ENCODE results near the gene CNOT10. TPM values are rescaled to one million over a fixed set of nuclear protein-coding genes. Genes with fewer than 3 reads are reported as not detected.
A peak's percentile ranks its signal among the peaks of the same experiment; 100 is the strongest.

Gene CNOT10
- total and polyA plus RNA-seq, 2 experiments from 2014 or later = 22.2 to 30.5 TPM

DNA sequence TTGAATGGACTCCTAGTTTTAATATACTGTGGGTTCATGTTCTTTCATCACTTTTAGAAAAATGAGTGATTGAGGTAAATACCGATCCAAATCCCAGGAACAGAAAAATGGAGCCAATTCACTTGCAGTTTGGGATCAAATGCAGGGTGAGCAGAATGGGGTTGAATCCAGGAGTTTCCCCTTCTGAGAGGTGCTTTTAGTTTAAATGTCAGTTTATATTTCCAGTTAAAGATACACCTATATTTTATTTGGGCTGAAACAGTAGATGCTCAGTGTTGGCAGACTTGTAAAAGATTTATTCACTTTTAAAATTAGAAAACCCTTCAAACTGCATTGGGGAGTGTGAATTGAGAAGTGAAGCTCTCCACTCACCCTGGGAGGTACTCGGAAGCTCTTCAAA, 135.4 kb downstream of the CNOT10 start:
- Histone ChIP-seq H3K9me3 (ENCODE audit: low read depth) (no peaks in the 10 kb centered on the region), H3K36me3 (no peaks in the 10 kb centered on the region), H3K27ac (no peak overlapping the region), H3K4me3 (peak overlapping the region; percentile 48), H3K27me3 (no peaks in the 10 kb centered on the region), H3K4me1 (ENCODE audit: low read depth) (peaks cover 41% of the 10 kb centered on the region)
- TF ChIP-seq, protein P1, sequence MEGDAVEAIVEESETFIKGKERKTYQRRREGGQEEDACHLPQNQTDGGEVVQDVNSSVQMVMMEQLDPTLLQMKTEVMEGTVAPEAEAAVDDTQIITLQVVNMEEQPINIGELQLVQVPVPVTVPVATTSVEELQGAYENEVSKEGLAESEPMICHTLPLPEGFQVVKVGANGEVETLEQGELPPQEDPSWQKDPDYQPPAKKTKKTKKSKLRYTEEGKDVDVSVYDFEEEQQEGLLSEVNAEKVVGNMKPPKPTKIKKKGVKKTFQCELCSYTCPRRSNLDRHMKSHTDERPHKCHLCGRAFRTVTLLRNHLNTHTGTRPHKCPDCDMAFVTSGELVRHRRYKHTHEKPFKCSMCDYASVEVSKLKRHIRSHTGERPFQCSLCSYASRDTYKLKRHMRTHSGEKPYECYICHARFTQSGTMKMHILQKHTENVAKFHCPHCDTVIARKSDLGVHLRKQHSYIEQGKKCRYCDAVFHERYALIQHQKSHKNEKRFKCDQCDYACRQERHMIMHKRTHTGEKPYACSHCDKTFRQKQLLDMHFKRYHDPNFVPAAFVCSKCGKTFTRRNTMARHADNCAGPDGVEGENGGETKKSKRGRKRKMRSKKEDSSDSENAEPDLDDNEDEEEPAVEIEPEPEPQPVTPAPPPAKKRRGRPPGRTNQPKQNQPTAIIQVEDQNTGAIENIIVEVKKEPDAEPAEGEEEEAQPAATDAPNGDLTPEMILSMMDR (IDR thresholded peaks at IDR 0.05; ENCODE audit: low read depth, low read length) = no peak
- no peak for DNase-seq (ENCODE audit: low read depth in 1 of 2, low spot score in 1 of 2)

DNA sequence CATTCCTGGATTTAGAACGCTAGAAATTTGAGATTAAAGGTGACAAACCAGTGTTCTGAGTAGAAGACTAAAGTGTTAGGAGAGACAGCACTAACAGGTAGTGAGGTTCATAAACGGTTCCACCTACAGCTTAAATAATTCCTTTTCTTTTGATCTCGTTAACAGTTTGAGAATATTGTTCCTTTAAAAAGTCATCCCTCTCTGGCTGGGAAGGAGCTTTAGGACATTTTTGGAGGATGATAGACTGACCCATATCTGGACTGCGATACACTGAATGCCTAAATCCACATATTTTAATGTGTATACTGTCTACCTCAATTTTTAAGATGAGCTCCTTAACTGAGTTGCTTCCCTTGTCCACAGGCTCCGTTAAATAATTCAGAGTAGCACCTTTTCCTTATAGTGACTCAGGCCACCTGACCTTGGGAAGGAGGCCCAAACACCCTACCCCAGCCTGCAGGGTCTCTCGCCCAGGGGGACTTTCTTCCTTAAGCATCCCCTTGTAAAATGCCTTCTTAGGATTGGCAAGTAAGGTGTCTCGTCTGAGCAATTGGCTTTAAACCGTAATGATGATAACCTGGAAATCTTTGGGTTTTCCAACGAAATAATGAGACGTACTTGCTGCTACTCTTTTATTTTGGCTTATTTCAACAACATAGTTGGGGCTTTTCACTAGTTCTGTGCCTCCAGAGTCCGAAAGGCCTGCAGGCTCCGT, 136.1 kb downstream of the CNOT10 start:
- no peaks in the 10 kb centered on the region for H3K27me3 ChIP-seq
- DNase-seq (ENCODE audit: low read depth in 1 of 2, low spot score in 1 of 2) = no peak
- no peaks in the 10 kb centered on the region for H3K9me3 ChIP-seq (ENCODE audit: low read depth)
- H3K4me3 ChIP-seq = peak overlapping the region; percentile 48
- no peaks in the 10 kb centered on the region for H3K36me3 ChIP-seq
- H3K4me1 ChIP-seq (ENCODE audit: low read depth) = peaks cover 39% of the 10 kb centered on the region
- H3K27ac ChIP-seq = peak overlapping the region; percentile 73
- TF ChIP-seq, protein P1 (IDR thresholded peaks at IDR 0.05; ENCODE audit: low read depth, low read length) = no peak

DNA sequence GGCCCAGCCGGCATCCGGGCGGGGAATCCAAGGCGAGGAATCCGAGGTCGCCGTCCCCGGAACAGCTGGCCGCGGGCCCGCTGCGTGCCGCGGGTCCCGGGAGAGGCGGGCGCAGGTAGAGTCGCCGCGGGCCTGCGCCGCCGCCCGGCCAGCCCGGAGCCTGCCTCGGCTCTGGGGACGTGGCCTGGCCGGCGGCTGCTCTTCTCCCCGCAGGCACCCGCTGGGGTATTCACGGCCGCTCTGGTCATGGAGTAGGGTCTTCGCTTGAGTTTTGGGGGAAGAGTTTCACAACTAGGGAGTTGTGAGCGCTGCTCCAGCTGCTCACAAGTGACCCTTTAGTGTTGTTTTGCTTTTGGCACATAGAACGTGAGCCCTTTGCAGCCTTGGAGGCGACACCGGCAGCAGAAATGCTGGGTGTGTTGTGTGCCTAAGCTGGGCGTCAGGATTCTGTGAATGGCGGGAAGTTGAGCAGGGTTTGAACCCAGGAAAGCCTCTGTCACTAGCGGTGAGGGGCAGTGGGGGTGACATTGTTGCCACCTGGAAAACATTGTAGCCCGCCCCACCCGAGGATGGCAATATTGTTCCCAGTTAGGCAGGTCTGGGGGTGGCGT, 136.8 kb downstream of the CNOT10 start:
- peaks cover 39% of the 10 kb centered on the region for H3K4me1 ChIP-seq (ENCODE audit: low read depth)

DNA sequence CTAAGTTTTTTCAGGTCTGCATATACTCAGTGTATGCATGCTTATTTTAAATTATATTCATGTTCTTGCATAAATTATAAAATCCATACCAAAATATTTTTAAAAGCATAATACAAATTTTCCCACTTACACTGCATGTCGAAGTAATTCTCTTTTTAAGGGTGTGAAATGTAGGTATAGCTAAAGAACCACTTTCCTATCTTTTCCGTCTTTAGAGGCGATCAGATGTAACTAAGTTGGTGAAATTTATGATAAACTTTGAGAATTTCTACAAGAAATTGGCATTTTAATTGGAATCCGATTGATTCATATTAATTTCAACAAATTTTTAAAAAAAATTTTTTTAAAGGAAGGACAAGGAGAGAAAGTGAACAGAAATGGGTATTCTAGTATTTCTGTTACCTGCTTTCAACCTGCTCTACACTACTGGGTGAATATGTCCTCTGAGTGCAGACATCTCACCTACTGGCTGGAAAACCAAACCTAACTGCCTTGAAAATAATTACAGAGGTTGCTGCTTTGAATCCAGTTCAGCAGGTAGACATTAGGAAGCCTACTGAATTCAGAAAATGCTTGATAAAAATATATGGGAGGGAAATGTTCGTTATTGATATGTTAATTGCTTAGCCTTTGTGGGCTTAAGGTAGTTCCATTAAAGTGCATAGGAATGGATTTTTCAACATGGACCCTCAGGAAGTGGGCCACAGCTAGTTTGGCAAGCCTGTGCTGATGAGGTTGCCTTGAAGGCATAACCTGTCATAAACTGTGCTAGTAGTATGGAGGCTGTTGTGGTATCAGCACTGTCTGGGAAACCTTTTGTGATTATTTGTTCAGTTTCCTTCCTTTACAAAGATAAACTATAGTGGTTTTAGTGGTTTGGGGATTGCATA, 137.9 kb downstream of the CNOT10 start:
- no peak for DNase-seq (ENCODE audit: low read depth in 1 of 2, low spot score in 1 of 2)
- Histone ChIP-seq H3K4me3 (no peak overlapping the region), H3K9me3 (ENCODE audit: low read depth) (no peaks in the 10 kb centered on the region), H3K27me3 (no peaks in the 10 kb centered on the region), H3K27ac (peak overlapping the region; percentile 73), H3K36me3 (no peaks in the 10 kb centered on the region), H3K4me1 (ENCODE audit: low read depth) (peaks cover 41% of the 10 kb centered on the region)
- TF ChIP-seq, protein P1 (IDR thresholded peaks at IDR 0.05; ENCODE audit: low read depth, low read length) = no peak

More for the DNA sequence above, 136.8 kb downstream of the CNOT10 start:
- Histone ChIP-seq H3K4me3 (peak overlapping the region; percentile 48), H3K27ac (peak overlapping the region; percentile 73), H3K27me3 (no peaks in the 10 kb centered on the region), H3K9me3 (ENCODE audit: low read depth) (no peaks in the 10 kb centered on the region), H3K36me3 (no peaks in the 10 kb centered on the region)
- DNase-seq (ENCODE audit: low read depth in 1 of 2, low spot score in 1 of 2) = peak in 1 of 2 donors; percentile 71
- TF ChIP-seq, protein P1 (IDR thresholded peaks at IDR 0.05; ENCODE audit: low read depth, low read length) = no peak

Other genes with a start within 250 kb of the CNOT10 start
- gene CMTM6, start 182.3 kb upstream of the CNOT10 start, total RNA-seq = 24.5 and 61.7 TPM in 2 replicates
- 39.5 and 39.9 TPM in 2 replicates for gene CMTM6, start 182.3 kb upstream of the CNOT10 start, polyA plus RNA-seq
- gene DYNC1LI1, start 114.3 kb upstream of the CNOT10 start, total RNA-seq = 38.5 and 43.2 TPM in 2 replicates
- 46.9 and 47.3 TPM in 2 replicates for gene DYNC1LI1, start 114.3 kb upstream of the CNOT10 start, polyA plus RNA-seq
- gene TRIM71, start 132.8 kb downstream of the CNOT10 start, total RNA-seq = 13.9 and 21.8 TPM in 2 replicates
- 3.3 and 6.8 TPM in 2 replicates for gene TRIM71, start 132.8 kb downstream of the CNOT10 start, polyA plus RNA-seq